ENCODE measurements around the gene KCTD12.

- TF ChIP-seq CTCF (CRISPR knock-in tag; IDR thresholded peaks at IDR 0.05) (no peak), ZNF333 (CRISPR knock-in tag; IDR thresholded peaks at IDR 0.05; ENCODE audit: borderline replicate concordance) (no peak), ATF4 (CRISPR knock-in tag; IDR thresholded peaks at IDR 0.05) (no peak), ATF3 (CRISPR knock-in tag; IDR thresholded peaks at IDR 0.05) (no peak), IRF1 (CRISPR knock-in tag; IDR thresholded peaks at IDR 0.05; ENCODE audit: low read depth) (no peak)
These were observed 33.2 kb downstream of the KCTD12 start for GRCh38 chr13:76852986-76853385.
